Measurements from ENCODE around the gene GRM3. TPM values are rescaled to one million over a fixed set of nuclear protein-coding genes. Genes with fewer than 3 reads are reported as not detected.

The GRM3 gene
- polyA plus RNA-seq, 1 experiment, result not detected

- TF ChIP-seq CTCF (IDR thresholded peaks at IDR 0.05; ENCODE audit: low read depth, low read length), result no peak
- Histone ChIP-seq H3K27me3 (ENCODE audit: control insufficient read depth, insufficient read depth, low read length) (no peaks in the 10 kb centered on the region), H3K9me3 (ENCODE audit: control insufficient read depth, insufficient read depth, low read length) (no peaks in the 10 kb centered on the region; the same call in 1 of the 2 replicates), H3K4me3 (ENCODE audit: low read depth, low read length) (no peak overlapping the region), H3K27ac (ENCODE audit: low read depth, low read length) (no peak overlapping the region)
- POLR2A ChIA-PET, result no interaction called here
- DNase-seq (ENCODE audit: low read depth, low spot score), result no peak
- CTCF ChIA-PET, result no interaction called here
These were observed 101.5 kb downstream of the GRM3 start for GRCh38 chr7:86745013-86745745.

GRCh38 chr7:86747698-86748097, 104.0 kb downstream of the GRM3 start:
- H3K27ac ChIP-seq (ENCODE audit: low read depth, low read length), result no peak overlapping the region
- no peaks in the 10 kb centered on the region; the same call in 1 of the 2 replicates for H3K9me3 ChIP-seq (ENCODE audit: control insufficient read depth, insufficient read depth, low read length)
- DNase-seq (ENCODE audit: low read depth, low spot score), result no peak
- H3K4me3 ChIP-seq (ENCODE audit: low read depth, low read length), result no peak overlapping the region
- CTCF ChIA-PET, result no interaction called here
- H3K27me3 ChIP-seq (ENCODE audit: control insufficient read depth, insufficient read depth, low read length), result no peaks in the 10 kb centered on the region
- TF ChIP-seq CTCF (IDR thresholded peaks at IDR 0.05; ENCODE audit: low read depth, low read length), result no peak
- POLR2A ChIA-PET, result no interaction called here

- DNase-seq (ENCODE audit: low read depth, low spot score), result no peak
- CTCF ChIA-PET, result no interaction called here
These were observed 104.5 kb downstream of the GRM3 start for GRCh38 chr7:86748201-86748600.

GRCh38 chr7:86748843-86749719, 105.4 kb downstream of the GRM3 start:
- no peak for TF ChIP-seq CTCF (IDR thresholded peaks at IDR 0.05; ENCODE audit: low read depth, low read length)
- H3K9me3 ChIP-seq (ENCODE audit: control insufficient read depth, insufficient read depth, low read length), result no peaks in the 10 kb centered on the region; the same call in 1 of the 2 replicates
- ChIA-PET CTCF (interaction anchor here (0.6 kb wide), 1 partner anchor 326 kb away, joined by 3 read pairs; no protein-coding TSS in a partner anchor), POLR2A (no interaction called here)
- H3K27me3 ChIP-seq (ENCODE audit: control insufficient read depth, insufficient read depth, low read length), result no peaks in the 10 kb centered on the region
- no peak overlapping the region for H3K27ac ChIP-seq (ENCODE audit: low read depth, low read length)
- no peak overlapping the region for H3K4me3 ChIP-seq (ENCODE audit: low read depth, low read length)
- DNase-seq (ENCODE audit: low read depth, low spot score), result no peak

More at GRCh38 chr7:86748201-86748600, 104.5 kb downstream of the GRM3 start:
- no peak for TF ChIP-seq CTCF (IDR thresholded peaks at IDR 0.05; ENCODE audit: low read depth, low read length)
- H3K27ac ChIP-seq (ENCODE audit: low read depth, low read length), result no peak overlapping the region
- POLR2A ChIA-PET, result no interaction called here
- no peak overlapping the region for H3K4me3 ChIP-seq (ENCODE audit: low read depth, low read length)
- H3K9me3 ChIP-seq (ENCODE audit: control insufficient read depth, insufficient read depth, low read length), result no peaks in the 10 kb centered on the region; the same call in 1 of the 2 replicates
- no peaks in the 10 kb centered on the region for H3K27me3 ChIP-seq (ENCODE audit: control insufficient read depth, insufficient read depth, low read length)
